Ammon's horn (tissue), 1 donor: Measurements from ENCODE around the gene ZNF75A.
A peak's percentile ranks its signal among the peaks of the same experiment; 100 is the strongest.
"Not testable (repeated sequence)": the region's sequence is repeated elsewhere in the genome, so short reads cannot be mapped to it uniquely, and the experiment has no call there.

Experiments used
- DNase-seq: peaks from one replicate; pipeline ENCODE4 v3.0.0-alpha.2; 2016; ENCODE audit warnings: low spot score

The ZNF75A gene

DNA sequence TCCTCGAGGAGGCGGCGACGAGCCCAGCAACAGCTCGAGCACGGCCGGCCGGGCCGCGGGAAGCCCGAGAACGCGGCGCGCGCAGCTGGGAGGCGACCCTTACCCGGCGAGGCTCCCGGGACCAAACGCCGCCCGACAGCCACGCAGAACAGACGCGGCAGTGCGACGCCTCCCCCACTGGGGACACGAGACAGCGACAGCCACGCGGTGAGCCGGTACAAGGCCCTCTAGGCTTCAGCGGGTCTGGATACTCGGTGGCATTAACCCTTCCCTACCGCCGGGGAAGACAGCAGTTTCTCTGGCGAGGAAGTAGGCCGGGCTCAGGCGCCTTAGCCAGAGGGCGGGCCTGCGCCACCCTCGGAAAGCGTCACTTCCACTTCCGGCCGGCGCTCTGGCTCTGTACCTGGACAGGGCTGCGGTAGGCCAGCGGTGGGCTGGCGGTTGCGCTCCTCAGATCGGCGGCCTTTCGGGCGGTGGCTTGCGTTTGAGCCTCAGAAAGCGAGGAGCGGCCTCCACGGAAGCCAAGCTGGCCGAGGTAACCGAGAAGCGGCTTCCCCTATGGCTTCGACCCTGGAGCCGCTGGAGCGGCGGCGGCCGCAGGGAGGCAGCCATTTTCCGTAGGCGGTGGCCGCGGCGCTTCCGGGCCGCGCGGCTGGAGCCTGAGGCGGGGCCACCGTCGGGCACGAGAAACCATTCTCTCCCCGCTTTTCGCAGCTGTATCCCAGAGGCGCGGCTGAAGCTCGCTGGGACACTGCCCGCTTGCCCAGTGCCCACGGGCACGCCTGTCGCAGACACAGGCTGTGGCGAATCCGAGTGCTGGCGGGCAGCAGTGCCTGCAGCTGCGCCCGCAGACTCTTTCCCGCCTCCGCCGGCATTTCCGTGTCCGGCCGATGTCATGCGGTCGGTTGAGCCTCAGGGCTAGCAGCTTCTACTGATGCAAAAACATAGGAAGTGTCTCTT, at the start of gene ZNF75A, which contains the start of gene TIGD7:
TSS of gene ZNF75A (plus strand) at position 389 of the 960 bp plus-strand sequence. CDS start 2,932 bp downstream, outside the sequence.
TSS of gene TIGD7 (minus strand) at position 322 of the 960 bp plus-strand sequence. CDS start 4,816 bp downstream, outside the sequence.
- DNase-seq: peak; percentile 97

DNA sequence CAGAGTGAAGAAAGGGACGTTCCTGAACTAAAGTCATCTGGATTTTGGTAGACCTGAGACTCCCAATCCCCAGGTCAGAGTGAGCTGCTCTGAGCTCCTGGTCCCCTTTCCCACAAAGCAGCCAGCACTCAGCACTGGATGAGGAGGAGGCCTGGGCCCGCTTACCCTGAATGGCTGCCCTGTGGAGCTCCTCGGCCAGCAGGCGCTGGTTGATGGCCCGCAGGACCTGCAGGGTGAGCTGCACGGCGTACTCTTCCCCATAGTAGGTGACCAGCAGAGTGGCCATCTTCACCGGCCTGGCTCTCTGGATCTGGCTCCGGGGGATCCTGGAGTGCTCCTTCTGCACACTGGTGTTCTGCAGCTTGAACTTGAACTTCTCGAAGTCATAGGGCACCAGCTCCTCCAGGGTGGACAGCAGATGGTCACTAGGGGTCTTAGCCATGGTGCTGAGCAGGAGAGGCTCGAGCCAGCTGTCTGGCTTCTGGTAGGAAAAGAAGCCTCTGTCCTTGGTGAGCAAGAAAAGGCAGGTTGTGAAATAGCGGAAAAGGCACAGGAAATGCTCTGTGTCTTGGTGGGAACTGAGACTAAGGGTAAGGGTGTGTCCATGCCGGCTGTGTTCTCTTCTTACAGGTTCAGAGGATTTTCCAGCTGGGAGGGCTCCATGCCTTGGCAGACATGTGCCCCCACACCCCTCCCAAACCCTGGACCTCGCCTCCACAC, 49.0 kb upstream of the ZNF75A start, which contains the start of gene MEFV:
TSS of gene MEFV (minus strand) at position 488 of the 720 bp plus-strand sequence. CDS start at position 442, 46 bp downstream.
- peak; percentile 32 for DNase-seq

DNA sequence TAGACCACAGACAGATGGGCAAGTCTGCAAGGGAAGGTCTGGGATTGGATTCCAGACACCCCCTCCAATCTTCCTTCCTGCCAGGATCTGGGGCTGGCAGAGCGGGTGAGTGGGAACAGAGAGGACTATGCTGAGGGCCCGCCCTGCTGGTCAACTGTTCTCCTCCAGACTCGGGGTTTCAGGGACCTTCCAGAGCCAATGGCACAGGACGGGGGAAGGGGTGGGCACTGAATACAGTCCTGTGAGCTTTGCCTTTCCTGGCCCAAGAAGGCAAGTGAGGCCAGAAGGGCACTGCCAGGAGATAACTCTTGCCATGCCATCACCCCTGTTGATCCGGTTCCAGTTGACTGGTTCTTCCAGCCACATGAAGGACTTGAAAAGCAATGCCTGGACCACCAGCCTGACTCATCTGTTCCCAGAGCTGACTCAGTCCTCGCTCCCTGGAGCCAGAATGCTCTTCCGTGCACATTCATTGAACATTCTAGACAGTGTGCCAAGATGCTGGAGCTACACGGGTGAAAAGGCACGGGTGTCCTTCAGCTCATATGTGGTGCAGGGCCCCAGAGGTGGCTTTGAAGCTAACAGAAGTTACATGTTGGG, 48.3 kb upstream of the ZNF75A start:
- no peak for DNase-seq

DNA sequence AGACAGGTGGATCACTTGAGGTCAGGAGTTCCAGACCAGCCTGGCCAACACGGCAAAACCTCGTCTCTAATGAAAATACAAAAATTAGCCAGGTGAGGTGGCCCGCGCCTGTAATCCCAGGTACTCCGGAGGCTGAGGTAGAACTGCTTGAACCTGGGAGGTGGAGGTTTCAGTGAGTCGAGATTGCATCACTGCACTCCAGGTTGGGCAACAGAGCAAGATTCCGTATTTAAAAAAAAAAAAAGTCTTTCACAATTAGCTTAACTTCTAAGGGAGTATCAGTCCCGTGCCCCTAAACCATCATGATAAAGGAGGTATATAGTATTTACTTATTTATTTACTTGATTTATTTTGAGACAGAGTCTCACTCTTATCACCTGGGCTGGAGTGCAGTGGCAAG, 45.5 kb upstream of the ZNF75A start:
- no peak for DNase-seq

DNA sequence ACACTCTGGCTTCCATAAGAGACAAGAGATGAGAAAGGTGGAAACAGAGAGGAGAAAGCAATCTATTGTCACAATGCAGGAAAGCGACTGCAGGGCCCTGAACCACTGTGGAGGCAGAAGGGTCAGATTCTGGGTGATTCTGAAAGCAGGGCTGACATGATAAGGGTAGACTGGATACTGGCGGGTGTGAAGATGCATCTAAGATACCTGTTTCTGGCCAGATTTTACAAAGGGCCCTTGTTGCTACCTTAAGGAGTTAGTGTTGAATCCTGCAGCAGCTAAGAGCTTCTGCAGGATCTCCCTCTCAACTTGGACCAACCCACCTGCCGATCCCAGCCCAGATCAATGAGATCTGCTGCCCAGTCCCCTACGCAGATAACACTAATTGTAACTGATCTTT, 42.8 kb upstream of the ZNF75A start:
- no peak for DNase-seq

DNA sequence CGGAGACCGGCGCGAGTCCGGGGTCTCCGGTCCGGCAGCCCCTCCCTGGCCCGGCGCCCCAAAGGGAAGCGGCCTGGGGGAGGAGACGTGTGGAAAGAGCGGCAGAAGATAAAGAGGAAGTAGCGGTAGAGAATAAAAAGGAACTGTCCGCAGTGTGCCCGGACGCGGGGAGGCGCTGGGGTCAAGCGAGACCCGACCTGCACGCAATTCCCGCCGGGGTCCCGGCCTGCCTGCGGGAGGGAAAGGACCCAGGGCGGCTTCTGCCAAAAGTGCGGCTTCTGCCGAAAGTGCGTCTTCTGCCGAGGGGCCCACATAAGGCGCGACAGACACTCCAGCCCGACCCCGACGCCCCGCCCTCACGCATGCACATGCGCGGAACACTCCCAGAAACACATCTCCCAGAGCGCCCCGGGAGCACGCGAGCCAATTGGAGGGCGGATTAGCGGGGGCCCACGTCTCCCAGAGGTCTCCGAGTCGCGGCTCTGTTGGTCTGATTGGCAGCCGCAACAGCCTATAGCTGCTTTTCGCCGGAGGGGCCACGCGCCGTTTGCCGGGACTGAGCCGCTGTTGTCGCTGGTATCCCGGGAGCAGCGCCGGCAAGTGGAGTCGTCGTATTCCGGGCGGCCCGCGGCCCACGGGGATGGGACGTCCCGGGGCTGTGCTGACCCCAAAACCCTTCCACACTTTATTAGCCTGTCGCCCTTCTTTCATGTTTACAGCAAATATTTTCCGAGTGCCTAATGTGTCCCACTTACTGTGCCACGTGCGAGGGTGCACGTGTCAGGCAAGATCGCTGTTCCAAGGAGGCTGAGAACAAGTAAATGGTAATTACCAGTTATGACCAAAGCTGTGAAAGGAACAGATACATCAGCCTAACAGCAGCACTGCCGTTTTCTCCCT, 40.9 kb upstream of the ZNF75A start:
- peak; percentile 99 for DNase-seq

DNA sequence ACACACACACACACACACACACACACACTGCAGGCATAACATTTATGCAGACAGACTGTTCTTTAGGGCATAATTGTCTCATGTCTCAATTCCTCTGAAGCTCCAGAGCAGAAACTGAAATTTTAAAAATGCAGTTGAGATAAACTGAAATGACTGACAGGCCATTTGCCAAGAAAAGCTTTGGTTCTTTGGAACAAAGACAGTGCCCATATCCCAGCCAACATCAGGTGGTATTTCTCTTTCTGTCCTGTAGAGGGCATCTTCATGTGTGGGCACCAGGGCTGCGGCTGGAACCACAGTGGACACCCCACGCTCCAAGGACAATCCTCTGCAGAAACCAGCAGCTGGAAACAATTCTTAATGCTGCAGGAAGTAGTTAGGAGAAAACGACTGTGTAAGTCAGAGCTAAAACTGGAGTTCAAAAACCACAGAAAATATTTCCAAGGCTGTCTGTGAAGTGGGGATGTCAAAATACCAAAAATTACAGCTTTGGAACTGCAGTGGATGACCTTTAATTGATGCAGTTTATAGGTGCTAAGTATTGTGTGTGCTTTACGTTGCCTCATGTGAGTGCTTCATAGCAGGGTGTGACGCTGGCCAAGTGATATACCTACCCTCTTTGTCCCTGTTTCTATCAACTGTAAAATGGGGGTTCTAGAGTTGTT, 38.3 kb upstream of the ZNF75A start:
- DNase-seq: peak; percentile 58

DNA sequence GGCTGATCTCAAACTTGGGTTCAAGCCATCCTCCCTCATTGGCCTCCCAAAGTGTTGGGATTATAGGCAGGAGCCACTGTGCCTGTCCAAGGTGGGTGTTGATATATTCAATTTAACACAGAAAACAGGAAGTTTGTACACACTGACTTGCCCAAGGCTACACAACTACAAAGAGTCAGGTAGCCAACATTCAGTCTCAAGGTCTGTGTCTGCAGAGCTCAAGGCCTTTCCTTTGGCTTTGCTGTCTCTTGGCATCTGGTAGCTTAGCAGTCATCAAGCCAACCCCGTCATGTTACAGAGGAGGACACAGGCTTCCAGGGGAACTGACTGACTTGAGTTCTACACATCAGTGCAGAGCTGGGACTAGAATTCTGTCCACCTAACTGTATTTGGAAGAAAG, 37.0 kb upstream of the ZNF75A start:
- DNase-seq: no peak

DNA sequence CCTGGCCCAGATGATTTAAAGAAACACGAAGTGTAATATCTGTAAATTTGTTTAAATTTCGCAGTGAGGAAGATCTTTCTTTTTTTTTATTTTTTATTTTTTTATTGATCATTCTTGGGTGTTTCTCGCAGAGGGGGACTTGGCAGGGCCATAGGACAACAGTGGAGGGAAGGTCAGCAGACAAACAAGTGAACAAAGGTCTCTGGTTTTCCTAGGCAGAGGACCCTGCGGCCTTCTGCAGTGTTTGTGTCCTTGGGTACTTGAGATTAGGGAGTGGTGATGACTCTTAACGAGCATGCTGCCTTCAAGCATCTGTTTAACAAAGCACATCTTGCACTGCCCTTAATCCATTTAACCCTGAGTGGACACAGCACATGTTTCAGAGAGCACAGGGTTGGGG, 34.6 kb upstream of the ZNF75A start:
- DNase-seq: not testable (repeated sequence)

DNA sequence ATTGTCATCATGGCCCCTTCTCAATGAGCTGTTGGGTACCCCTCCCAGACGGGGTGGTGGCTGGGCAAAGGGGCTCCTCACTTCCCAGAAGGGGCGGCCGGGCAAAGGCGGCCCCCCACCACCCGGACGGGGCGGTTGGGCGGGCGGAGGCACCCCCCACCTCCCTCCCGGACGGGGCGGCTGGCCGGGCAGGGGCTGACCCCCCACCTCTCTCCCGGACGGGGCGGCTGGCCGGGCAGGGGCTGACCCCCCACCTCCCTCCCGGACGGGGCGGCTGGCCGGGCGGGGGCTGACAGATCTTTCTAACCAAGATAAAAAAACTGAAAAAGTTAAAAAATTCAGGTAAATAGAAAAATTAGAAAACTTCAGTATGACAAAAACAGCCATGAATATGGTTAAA, 34.0 kb upstream of the ZNF75A start:
- not testable (repeated sequence) for DNase-seq

DNA sequence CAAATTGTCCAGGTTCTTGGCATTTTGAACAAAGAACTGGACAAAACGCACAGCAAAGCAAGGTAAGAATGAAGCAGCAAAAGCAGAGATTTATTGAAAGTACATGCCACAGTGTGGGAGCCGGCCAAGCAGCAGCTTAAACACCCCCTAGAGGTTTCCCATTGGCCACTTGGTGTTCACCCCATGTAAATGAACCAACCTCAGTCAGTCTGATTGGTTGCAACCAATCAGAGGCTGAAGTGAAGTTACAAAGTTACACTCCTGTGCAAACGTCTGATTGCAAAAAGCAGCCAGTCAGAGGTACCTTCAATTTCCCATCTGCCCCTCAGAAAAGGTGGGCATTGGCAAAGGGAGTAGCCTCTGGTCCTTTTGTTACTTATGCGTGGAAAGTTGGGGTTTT, 30.8 kb upstream of the ZNF75A start:
- no peak for DNase-seq

DNA sequence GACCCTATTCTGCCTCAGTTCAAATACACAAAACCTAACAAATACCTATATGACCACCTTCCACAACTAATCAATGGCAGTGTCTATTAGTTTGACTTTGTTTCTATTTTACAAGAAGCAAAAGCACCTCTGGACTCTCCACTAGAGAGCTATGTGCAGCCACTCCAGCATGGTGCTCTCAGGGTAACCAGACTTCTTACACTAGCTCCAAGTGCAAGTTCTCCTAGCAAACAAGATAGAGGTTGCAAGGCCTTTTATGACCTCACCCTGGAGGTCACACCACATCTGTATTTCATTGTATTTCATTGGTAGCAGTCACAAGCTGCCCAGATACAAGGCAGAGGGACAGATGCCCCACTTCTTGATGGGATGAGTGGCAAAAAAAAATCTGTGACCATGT, 30.4 kb upstream of the ZNF75A start:
- DNase-seq: no peak

DNA sequence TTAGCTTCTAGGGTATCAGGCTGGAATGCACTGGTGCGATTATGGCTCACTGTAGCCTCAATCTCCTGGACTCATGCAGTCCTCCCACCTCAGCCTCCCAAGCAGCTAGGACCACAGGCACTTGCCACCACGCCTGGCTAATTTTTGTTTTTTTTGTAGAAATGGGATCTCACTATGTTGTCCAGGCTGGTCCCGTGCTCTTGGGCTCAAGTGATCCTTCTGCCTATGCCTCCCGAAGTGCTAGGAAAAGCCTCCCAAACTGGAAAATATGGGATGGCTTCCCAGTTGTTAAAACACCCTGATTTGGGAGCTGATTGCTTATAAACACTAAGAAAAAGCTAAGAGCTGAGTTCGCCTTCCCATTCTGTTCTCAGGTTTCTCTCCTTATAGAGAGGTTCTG, 28.6 kb upstream of the ZNF75A start:
- DNase-seq: no peak

DNA sequence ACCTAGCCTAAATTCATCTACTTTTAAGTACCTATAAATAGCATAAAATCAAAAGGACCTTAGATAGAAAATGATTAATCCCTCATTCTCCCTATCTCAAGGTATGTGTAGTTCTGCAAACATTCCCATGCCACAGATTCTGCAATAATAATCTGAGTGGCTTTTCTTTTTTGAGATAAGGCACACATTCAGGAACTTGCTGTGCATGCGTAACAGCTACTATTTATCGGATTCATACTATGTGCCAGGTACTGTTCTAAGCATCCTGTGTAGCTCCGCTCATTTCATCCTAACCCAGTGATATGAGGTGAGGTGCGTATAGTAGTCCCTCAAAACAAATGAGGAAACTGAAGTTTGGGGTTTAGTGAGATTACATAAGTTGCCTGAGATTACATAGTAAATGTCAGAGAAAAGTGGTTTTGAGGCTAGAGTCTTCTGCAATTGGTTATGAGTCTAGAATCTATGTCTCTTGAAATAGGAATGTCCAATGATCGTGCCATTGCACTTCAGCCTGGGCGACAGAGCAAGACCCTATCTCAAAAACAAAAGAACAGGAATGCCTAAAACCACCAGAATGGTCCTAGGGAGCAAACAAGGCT, 24.0 kb upstream of the ZNF75A start:
- DNase-seq: no peak

DNA sequence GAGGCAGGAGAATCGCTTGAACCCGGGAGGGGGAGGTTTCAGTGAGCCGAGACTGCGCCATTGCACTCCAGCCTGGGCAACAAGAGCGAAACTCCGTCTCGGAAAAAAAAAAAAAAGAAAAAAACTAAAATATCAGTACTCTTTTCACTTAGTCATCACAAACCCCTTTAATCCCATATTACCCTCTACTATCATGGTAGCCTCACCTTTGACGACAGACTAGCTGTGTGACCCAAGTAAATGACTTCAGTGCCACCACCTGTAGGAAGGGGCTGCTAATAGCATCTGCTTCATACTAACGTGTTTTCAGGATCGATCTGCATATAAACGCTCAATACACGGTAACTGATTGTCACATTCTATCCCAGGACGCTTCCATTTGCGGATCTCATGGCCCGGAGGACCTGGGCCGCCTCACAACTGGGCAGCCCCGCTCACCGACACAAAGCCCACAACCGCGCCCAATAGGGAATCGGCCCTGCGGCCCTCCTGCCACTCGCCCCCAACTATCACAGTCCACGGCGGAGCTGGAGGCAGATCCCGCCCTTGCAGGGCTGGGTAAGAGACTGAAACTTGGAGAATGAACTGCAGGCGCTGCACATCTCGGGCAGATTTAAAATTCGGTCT, 23.1 kb upstream of the ZNF75A start:
- no peak for DNase-seq

DNA sequence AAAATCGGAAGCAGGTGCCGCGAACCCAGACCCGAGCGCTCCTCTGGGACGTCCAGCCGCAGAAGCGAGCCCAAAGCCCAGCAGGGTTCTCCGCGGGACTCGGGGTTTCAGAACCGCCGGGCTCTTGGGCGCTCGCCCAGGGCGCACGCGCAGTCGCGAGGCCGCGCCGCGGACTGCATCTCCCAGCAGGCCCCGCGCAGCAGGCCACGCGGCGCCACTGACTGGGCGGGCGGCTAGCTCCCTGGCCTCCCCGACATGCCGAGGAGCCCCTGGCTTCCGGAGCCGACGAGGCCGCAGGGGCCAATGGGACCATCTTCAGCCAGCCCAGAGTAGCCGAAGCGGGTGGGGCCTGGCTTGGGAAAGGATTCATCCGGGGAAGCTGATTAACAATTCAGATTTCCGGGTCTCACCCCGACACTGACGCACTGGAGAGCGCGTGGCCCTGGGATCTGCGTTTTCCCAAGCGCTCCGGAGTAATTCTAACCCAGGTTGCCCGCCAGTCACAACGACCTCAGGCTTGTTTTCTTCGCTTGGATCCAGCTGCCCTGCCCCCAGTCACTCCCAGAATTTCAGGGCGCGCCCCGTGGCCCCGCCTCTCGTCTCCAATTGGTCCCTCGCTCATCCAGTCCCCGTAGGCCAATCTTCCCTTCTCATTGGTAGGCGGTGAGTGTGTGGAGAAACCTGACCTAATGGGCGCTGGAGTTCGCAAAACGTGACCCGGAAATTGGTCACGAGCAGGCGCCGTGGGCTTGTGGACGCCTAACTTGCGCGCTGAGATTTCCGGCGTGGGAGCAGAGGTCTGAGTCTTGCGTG, 22.4 kb upstream of the ZNF75A start, which contains the start of gene ZNF263:
TSS of gene ZNF263 (plus strand) at position 762 of the 813 bp plus-strand sequence. CDS start 328 bp downstream, outside the sequence.
- peak; percentile 99 for DNase-seq

DNA sequence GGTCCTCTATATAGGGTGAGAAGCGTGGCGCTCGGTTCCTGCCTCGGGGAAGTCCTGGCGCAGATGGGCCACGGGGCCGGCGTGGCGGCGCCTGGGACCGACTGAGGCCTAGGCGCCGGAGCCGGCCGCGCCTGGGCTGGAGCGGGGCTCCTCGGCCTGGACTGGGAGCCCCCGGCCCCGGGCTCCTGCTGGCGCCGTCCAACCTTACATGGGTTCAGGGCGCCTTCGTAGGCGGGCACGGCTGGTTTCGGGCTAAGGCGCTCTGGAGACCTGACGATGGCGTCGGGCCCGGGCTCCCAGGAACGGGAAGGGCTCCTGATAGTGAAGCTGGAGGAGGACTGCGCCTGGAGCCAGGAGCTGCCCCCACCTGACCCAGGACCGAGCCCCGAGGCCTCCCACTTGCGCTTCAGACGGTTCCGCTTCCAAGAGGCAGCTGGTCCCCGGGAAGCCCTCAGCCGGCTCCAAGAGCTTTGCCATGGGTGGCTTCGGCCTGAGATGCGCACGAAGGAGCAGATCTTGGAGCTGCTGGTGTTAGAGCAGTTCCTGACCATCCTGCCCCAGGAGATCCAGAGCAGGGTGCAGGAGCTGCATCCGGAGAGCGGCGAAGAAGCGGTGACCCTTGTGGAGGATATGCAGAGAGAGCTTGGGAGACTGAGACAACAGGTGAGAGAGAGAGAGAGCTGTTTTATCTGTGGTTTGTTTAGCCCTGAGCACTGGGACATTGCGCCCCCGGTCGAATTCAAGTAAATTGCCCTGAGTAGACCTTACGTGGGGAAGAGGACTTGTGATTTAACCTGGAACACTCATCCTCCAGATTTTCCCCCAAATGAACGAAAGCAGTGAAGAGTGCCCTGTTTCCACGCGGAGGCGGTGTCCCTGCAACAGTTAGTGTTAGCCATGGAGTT, 21.5 kb upstream of the ZNF75A start:
- peak; percentile 20 for DNase-seq

DNA sequence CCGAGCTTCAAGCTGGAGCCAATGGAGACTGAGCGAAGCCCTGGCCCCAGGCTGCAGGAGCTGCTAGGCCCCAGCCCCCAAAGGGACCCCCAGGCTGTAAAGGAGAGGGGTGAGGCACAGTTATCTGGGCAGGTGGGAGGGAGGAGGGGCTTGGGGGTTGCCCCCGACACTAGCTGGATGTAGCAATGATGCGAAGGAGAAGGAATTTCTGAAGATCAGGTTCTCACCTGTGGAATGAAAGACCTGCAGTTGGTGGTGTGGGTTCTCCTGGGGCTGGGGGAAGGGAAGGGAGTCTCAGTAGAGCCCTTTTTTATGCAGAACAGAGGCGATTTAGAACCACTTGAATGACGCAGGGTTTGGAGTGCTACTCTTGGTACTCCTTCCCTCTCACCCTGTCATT, 20.2 kb upstream of the ZNF75A start:
- DNase-seq: no peak
